Measurements from ENCODE around the gene CIBAR2. TPM values are rescaled to one million over a fixed set of nuclear protein-coding genes. Genes with fewer than 3 reads are reported as not detected.

Gene CIBAR2
- total and polyA plus RNA-seq, 2 experiments from 2014 or later: not detected

DNA sequence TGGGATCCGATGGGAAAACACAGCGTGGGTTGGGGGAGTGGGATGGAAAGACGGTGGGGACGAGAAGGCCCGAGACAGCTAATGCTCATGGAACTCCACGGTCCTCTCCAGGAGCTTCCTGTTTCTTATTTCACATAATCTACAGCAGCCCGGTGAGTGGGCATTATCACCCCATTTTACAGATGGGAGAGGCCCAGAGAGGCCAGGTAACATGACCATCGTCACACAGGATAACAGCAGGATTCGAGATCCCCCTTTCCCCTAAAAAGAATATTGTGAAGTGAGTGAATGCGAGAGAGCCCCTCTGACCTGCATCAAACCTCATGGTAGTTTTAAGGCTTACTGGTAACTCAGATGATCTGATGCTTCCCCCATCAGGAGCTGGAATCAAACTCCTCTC, 12.0 kb downstream of the CIBAR2 start:
- Histone ChIP-seq H3K4me1 (ENCODE audit: insufficient read depth) (no peaks in the 10 kb centered on the region), H3K9me2 (ENCODE audit: insufficient read depth) (no peaks in the 10 kb centered on the region), H3K27me3 (replicated peaks; ENCODE audit: insufficient read depth) (peaks cover 20% of the 10 kb centered on the region), H3K79me2 (ENCODE audit: insufficient read depth) (no peaks in the 10 kb centered on the region), H3F3A (ENCODE audit: insufficient read depth) (no peaks in the 10 kb centered on the region), H3K27ac (no peak overlapping the region), H2AFZ (no peak overlapping the region), H3K4me3 (no peak overlapping the region), H3K9me3 (ENCODE audit: low read depth) (no peaks in the 10 kb centered on the region), H3K9ac (no peak overlapping the region), H4K20me1 (ENCODE audit: insufficient read depth) (no peaks in the 10 kb centered on the region), H3K36me3 (ENCODE audit: low read depth) (no peaks in the 10 kb centered on the region), H3K4me2 (ENCODE audit: unreplicated experiment) (no peak overlapping the region)
- WGBS, 2 experiments (ENCODE audit: low coverage in 1 of 2, low lambda C conversion rate in 2 of 2, missing lambda C conversion rate in 2 of 2): 83 to 84% methylated on average over 8 to 10 of the region's 10 CpGs
- TF ChIP-seq EZH2 (IDR thresholded peaks at IDR 0.05; ENCODE audit: insufficient read depth, poor library complexity, severe bottlenecking): no peak
- TF ChIP-seq EZH2phosphoT487 (IDR thresholded peaks at IDR 0.05; ENCODE audit: insufficient read depth, low read depth): no peak
- DNase-seq: no peak
- in situ Hi-C loops (cut with MboI): no loop called here

DNA sequence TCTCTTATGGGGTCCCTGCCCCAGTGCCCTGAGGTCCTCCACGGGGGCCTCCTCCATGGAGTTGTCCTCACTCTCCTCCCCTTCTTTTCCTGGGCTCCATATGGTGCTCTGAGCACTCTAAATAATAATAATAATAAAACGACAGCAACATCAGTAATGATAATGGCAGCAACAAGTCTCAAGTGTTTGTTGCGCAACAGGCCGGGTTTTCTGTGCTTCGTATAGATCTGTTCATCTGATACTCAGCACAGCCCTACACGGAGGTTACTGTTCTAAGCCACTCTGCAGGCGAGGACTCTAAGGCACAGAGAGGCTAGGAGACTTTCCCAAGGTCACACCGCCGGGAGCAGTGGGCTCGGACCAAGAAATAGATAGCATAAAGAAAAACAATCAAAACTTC, 13.7 kb downstream of the CIBAR2 start:
- Histone ChIP-seq H3K27ac (no peak overlapping the region), H3F3A (ENCODE audit: insufficient read depth) (no peaks in the 10 kb centered on the region), H2AFZ (no peak overlapping the region), H3K4me3 (no peak overlapping the region), H3K9me2 (ENCODE audit: insufficient read depth) (no peaks in the 10 kb centered on the region), H3K4me2 (ENCODE audit: unreplicated experiment) (no peak overlapping the region), H3K79me2 (ENCODE audit: insufficient read depth) (no peaks in the 10 kb centered on the region), H4K20me1 (ENCODE audit: insufficient read depth) (no peaks in the 10 kb centered on the region), H3K9me3 (ENCODE audit: low read depth) (no peaks in the 10 kb centered on the region), H3K9ac (no peak overlapping the region), H3K36me3 (ENCODE audit: low read depth) (no peaks in the 10 kb centered on the region), H3K27me3 (replicated peaks; ENCODE audit: insufficient read depth) (peaks cover 20% of the 10 kb centered on the region), H3K4me1 (ENCODE audit: insufficient read depth) (no peaks in the 10 kb centered on the region)
- in situ Hi-C loops (cut with MboI): no loop called here
- 87 to 88% methylated on average over 10 of the region's 10 CpGs for WGBS, 2 experiments (ENCODE audit: low coverage in 1 of 2, low lambda C conversion rate in 2 of 2, missing lambda C conversion rate in 2 of 2)
- no peak for DNase-seq
- no peak for TF ChIP-seq EZH2 (IDR thresholded peaks at IDR 0.05; ENCODE audit: insufficient read depth, poor library complexity, severe bottlenecking)
- no peak for TF ChIP-seq EZH2phosphoT487 (IDR thresholded peaks at IDR 0.05; ENCODE audit: insufficient read depth, low read depth)

GRCh38 chr16:85096921-85097320, 15.4 kb downstream of the CIBAR2 start:
- no peaks in the 10 kb centered on the region for H3K4me1 ChIP-seq (ENCODE audit: insufficient read depth)
- DNase-seq: no peak
- in situ Hi-C loops (cut with MboI): no loop called here
- no peak for TF ChIP-seq EZH2phosphoT487 (IDR thresholded peaks at IDR 0.05; ENCODE audit: insufficient read depth, low read depth)
- TF ChIP-seq EZH2 (IDR thresholded peaks at IDR 0.05; ENCODE audit: insufficient read depth, poor library complexity, severe bottlenecking): no peak
- peaks cover 20% of the 10 kb centered on the region for H3K27me3 ChIP-seq (replicated peaks; ENCODE audit: insufficient read depth)
- no peak overlapping the region for H3K9ac ChIP-seq
- no peak overlapping the region for H2AFZ ChIP-seq
- H3K36me3 ChIP-seq (ENCODE audit: low read depth): no peaks in the 10 kb centered on the region
- no peaks in the 10 kb centered on the region for H4K20me1 ChIP-seq (ENCODE audit: insufficient read depth)
- no peaks in the 10 kb centered on the region for H3K79me2 ChIP-seq (ENCODE audit: insufficient read depth)
- H3F3A ChIP-seq (ENCODE audit: insufficient read depth): no peaks in the 10 kb centered on the region
- H3K27ac ChIP-seq: no peak overlapping the region
- no peak overlapping the region for H3K4me3 ChIP-seq
- no peaks in the 10 kb centered on the region for H3K9me3 ChIP-seq (ENCODE audit: low read depth)
- no peaks in the 10 kb centered on the region for H3K9me2 ChIP-seq (ENCODE audit: insufficient read depth)
- WGBS, 2 experiments (ENCODE audit: low coverage in 1 of 2, low lambda C conversion rate in 2 of 2, missing lambda C conversion rate in 2 of 2): 65% methylated on average over 9 of the region's 9 CpGs
- H3K4me2 ChIP-seq (ENCODE audit: unreplicated experiment): no peak overlapping the region

DNA sequence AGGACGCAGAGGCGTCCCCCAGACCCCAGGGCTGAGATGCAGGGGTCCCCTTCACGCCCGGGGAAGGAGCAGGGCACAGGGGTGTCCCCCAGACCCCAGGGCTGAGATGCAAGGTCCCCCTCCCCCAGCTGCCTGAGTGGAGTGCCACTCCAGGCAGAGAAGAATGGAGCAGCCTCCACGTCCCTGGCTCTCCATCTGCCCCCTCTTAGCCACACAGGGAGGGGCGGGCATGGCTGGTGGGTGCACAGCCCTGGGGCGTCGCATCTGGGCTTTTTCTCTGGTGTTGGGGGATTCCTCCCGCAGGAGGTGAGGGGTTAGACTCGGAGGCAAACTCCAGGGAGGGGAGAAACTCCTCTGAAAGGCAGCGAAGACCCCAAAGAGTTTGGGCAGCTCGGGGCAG, 17.5 kb downstream of the CIBAR2 start:
- no peaks in the 10 kb centered on the region for H3K79me2 ChIP-seq (ENCODE audit: insufficient read depth)
- no peaks in the 10 kb centered on the region for H4K20me1 ChIP-seq (ENCODE audit: insufficient read depth)
- no peak overlapping the region for H3K9ac ChIP-seq
- no peaks in the 10 kb centered on the region for H3K36me3 ChIP-seq (ENCODE audit: low read depth)
- no peaks in the 10 kb centered on the region for H3K4me1 ChIP-seq (ENCODE audit: insufficient read depth)
- H3K9me2 ChIP-seq (ENCODE audit: insufficient read depth): no peaks in the 10 kb centered on the region
- peaks cover 20% of the 10 kb centered on the region for H3K27me3 ChIP-seq (replicated peaks; ENCODE audit: insufficient read depth)
- H3K4me3 ChIP-seq: no peak overlapping the region
- in situ Hi-C loops (cut with MboI): no loop called here
- no peaks in the 10 kb centered on the region for H3F3A ChIP-seq (ENCODE audit: insufficient read depth)
- TF ChIP-seq EZH2phosphoT487 (IDR thresholded peaks at IDR 0.05; ENCODE audit: insufficient read depth, low read depth) (no peak), EZH2 (IDR thresholded peaks at IDR 0.05; ENCODE audit: insufficient read depth, poor library complexity, severe bottlenecking) (no peak)
- no peak overlapping the region for H3K27ac ChIP-seq
- WGBS, 2 experiments (ENCODE audit: low coverage in 1 of 2, low lambda C conversion rate in 2 of 2, missing lambda C conversion rate in 2 of 2): 53 to 54% methylated on average over 12 of the region's 12 CpGs
- DNase-seq: no peak
- no peaks in the 10 kb centered on the region for H3K9me3 ChIP-seq (ENCODE audit: low read depth)
- no peak overlapping the region for H2AFZ ChIP-seq
- H3K4me2 ChIP-seq (ENCODE audit: unreplicated experiment): no peak overlapping the region
